Small intestine (tissue), 7 donors: Measurements from ENCODE around the gene TMEM92. TPM values are rescaled to one million over a fixed set of nuclear protein-coding genes. Genes with fewer than 3 reads are reported as not detected.

Experiments used
- DNase-seq, 2 donors: peaks; one replicate each; pipeline versions ENCODE4 v3.0.0 to v3.0.0-alpha.2; 2013
- FAIRE-seq: peaks from 2 replicates; lab custom pipeline; 2012; peaks lifted over from hg19 to GRCh38; lab: Jason Lieb, UNC
- H3K27ac ChIP-seq, 3 donors: one replicate each; pipeline ENCODE4 v1.5.1; 2013; ENCODE audit warnings: low read length in 2 of 3, mild to moderate bottlenecking in 2 of 3, control low read depth in 1 of 3, inconsistent platforms in 1 of 3, low read depth in 1 of 3, moderate library complexity in 1 of 3
- H3K27me3 ChIP-seq, 3 donors: one replicate each; pipeline ENCODE4 v1.6.1; 2013; ENCODE audit warnings: low read length in 3 of 3, inconsistent platforms in 1 of 3; ENCODE audit not compliant: control insufficient read depth in 3 of 3, insufficient read depth in 3 of 3
- H3K36me3 ChIP-seq, 3 donors: one replicate each; pipeline ENCODE4 v1.6.1; 2013; ENCODE audit warnings: low read length in 3 of 3, inconsistent platforms in 1 of 3, low read depth in 1 of 3, mild to moderate bottlenecking in 1 of 3, moderate library complexity in 1 of 3; ENCODE audit not compliant: control insufficient read depth in 3 of 3, insufficient read depth in 2 of 3
- H3K4me1 ChIP-seq, 3 donors: one replicate each; pipeline ENCODE4 v1.6.1; 2013; ENCODE audit warnings: low read length in 2 of 3, inconsistent platforms in 1 of 3, low read depth in 1 of 3, mild to moderate bottlenecking in 1 of 3, moderate library complexity in 1 of 3; ENCODE audit not compliant: control insufficient read depth in 3 of 3, insufficient read depth in 2 of 3
- H3K4me3 ChIP-seq, 3 donors: one replicate each; pipeline ENCODE4 v1.5.1; 2013; ENCODE audit warnings: low read length in 3 of 3, control low read depth in 1 of 3, inconsistent platforms in 1 of 3, low read depth in 1 of 3, mild to moderate bottlenecking in 1 of 3, moderate library complexity in 1 of 3
- H3K9me3 ChIP-seq, 2 donors: one replicate each; pipeline ENCODE4 v1.6.1; 2013; ENCODE audit warnings: low read depth in 1 of 2, low read length in 1 of 2; ENCODE audit not compliant: control insufficient read depth in 2 of 2, insufficient read depth in 1 of 2
- WGBS, 3 donors: extraction: QIAGEN DNeasy Blood & Tissue Kit; methylation state at CpG; one replicate each; pipeline ENCODE4 v1.1.7; 2013; 5-methylcytosine and 5-hydroxymethylcytosine counted together
- polyA plus RNA-seq, 4 donors: library from polyadenylated mRNA; stranded (reverse) in 3 of 4; unstranded in 1 of 4; fragments of 200-250 nt in 3 of 4; fragments of 120-200 nt in 1 of 4; gene quantifications; one replicate each; pipeline versions ENCODE4 v1.2.1 to v1.2.3, GENCODE V29; 2013
- donor health status: healthy with polysubstance abuse.
- donor health status: control.
- donor health status: control.
- donor health status: Bipolar disorder and iron deficiency.
- donor health status: healthy.

TMEM92 gene
- polyA plus RNA-seq, 4 donors, result 29.1 to 91.1 (median 46.3) TPM

DNA sequence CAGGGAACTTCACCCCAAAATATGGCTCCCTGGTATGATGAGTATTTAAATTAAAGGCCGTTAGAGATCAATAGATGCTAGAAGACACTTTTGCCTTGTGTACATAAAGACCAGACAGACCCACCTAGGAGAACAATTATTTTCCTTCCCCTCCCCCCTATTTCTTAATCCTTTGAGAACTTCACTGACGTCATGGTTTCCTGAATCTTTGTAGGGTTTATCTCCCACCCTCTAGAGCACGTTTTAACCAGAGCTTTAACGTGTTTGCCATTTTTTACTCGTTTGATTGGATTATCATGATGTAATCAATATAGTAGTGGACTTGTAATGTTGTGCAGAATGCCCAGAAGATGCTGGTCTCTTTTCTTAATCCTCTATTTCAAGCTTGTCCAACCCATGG lies 48.8 kb downstream of the TMEM92 start:
- Histone ChIP-seq H3K36me3 (no peaks in the 10 kb centered on the region), H3K4me3 (no peak overlapping the region), H3K27me3 (no peaks in the 10 kb centered on the region), H3K4me1 (no peaks in the 10 kb centered on the region), H3K9me3 (no peaks in the 10 kb centered on the region), H3K27ac (no peak overlapping the region)
- FAIRE-seq, result no peak
- WGBS, 3 donors, result 77 to 78% (median 77%) methylated on average over 5 of the region's 5 CpGs
- DNase-seq, result no peak

DNA sequence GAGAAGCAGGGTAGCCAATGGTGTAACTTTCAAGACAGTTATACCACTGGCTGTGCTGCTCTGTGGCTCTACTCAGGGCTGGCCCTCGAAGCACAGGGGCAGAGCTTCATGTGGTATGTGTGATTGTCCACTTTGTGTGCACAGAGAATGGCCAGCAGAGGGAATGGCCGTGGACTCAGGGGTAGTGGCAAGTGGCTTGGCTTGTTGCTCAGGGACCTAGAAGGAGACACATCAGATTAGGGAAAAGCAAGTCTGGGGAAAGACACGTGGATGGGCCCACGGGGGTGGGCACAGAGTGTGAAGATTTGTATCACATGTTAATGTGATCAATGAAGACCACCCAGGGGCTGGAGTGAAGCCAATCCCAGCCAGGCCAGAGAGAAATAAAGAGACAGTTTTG lies 51.6 kb downstream of the TMEM92 start:
- WGBS, 3 donors, result 49 to 57% (median 56%) methylated on average over 4 of the region's 4 CpGs

DNA sequence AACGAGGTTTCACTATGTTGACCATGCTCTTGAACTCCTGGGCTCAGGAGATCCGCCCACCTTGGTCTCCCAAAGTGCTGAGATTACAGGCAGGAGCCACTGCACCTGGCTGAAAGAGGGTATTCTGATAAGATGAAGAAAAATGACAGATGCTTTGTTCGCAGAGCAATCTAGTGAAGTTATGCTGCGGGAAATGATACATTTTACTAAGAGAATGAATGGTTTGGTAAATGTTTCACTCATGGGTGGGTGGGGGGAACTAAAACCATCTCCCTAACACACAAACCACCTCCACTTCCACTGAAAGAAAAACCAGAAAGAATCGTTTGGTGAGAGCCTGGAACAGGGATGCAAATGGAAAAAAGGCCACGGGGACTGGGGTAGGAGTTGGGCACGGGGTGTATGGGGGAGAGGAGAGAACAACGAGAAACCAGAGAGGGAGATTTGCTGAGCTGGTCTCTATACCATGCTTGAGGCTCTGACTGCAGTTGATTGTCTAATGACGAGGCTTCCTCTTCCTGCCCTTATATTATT lies 52.6 kb downstream of the TMEM92 start:
- Histone ChIP-seq H3K4me1 (no peaks in the 10 kb centered on the region), H3K4me3 (no peak overlapping the region), H3K36me3 (no peaks in the 10 kb centered on the region), H3K27me3 (peaks cover 0 to 5% (median 2%) of the 10 kb centered on the region in 3 donors), H3K27ac (no peak overlapping the region), H3K9me3 (no peaks in the 10 kb centered on the region)
- no peak for DNase-seq
- FAIRE-seq, result no peak
- WGBS, 3 donors, result 54 to 64% (median 60%) methylated on average over 9 of the region's 9 CpGs

More for the DNA sequence above, 51.6 kb downstream of the TMEM92 start:
- peaks cover 0 to 5% (median 2%) of the 10 kb centered on the region in 3 donors for H3K27me3 ChIP-seq
- no peak overlapping the region for H3K27ac ChIP-seq
- no peaks in the 10 kb centered on the region for H3K4me1 ChIP-seq
- no peak for DNase-seq
- H3K9me3 ChIP-seq, result no peaks in the 10 kb centered on the region
- no peak overlapping the region for H3K4me3 ChIP-seq
- H3K36me3 ChIP-seq, result no peaks in the 10 kb centered on the region
- FAIRE-seq, result no peak

DNA sequence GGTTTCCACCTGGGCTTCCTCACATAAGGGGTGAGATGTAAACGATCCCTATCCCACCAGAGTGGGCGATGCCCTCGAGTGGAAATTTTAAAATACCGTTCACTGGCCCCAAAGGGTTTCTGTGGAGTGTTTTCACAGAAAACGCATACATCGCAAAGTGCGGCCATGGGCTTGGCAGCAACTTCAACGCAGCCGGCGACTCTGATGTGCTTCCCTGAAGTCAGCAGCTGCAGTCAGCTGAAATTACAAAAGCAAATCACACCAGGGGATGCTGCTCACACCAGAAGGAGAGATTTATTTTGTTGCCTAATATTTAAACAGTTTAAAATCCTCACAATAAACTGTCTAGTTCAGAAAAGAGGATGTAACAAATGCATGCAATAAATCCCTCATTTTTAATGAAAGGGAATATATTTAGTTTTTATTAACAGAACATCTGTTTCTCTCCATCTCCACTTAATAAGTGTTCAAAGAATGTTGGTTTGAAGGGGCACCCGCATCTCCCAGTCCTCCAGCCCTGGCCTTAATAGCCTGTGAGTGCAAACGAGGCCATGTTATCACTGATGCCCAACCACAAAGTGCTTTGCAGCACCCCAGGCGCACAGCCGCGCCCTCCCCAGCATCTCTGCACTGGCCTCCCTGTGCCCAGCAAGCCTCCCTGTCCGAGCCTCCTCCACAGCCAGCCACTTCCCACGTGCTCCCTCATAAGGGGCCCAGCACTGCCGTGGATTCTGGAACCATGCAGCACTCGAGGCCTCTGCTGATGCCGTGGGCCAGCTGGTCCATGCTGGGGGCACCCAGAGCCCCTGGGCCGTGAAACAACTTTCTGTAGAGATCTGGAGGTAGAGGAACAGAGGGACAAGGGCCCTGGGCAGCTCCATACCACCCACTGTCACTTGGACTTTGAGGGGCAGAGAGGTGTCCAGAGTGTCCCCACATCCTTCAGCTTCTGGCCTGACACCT lies 54.4 kb downstream of the TMEM92 start:
- Histone ChIP-seq H3K27me3 (peaks cover 0 to 8% (median 2%) of the 10 kb centered on the region in 3 donors), H3K4me1 (no peaks in the 10 kb centered on the region), H3K4me3 (no peak overlapping the region), H3K9me3 (no peaks in the 10 kb centered on the region), H3K27ac (peak overlapping the region in 1 of 3 donors; percentile 22), H3K36me3 (no peaks in the 10 kb centered on the region)
- WGBS, 3 donors, result 65 to 78% (median 76%) methylated on average over 21 of the region's 21 CpGs
- FAIRE-seq (no peak), DNase-seq (no peak)

DNA sequence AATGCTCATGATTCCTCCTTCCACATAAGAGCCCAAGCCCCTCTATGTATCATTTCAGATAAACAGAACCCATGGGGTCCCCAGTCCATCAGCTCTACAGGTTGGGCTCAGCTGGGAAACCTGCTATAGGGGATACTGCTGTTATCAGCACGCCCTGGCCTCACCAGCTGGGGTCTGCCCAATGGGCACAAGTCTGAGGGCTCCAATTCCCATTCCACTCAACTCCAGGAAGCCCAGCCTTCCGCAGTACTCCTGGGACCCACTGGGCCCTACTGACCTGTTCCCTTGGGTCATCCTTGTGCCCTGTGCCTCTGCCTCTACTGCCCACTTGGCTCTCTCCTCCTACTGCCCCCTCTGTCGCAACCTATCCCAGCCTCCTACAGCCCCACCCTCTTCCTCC lies 55.5 kb downstream of the TMEM92 start:
- DNase-seq, result no peak
- no peaks in the 10 kb centered on the region for H3K9me3 ChIP-seq
- H3K27me3 ChIP-seq, result peaks cover 0 to 8% (median 2%) of the 10 kb centered on the region in 3 donors
- H3K36me3 ChIP-seq, result no peaks in the 10 kb centered on the region
- no peak for FAIRE-seq
- no peak overlapping the region for H3K4me3 ChIP-seq
- no peaks in the 10 kb centered on the region for H3K4me1 ChIP-seq
- 84 to 87% (median 86%) methylated on average over 3 of the region's 3 CpGs for WGBS, 3 donors
- no peak overlapping the region for H3K27ac ChIP-seq

DNA sequence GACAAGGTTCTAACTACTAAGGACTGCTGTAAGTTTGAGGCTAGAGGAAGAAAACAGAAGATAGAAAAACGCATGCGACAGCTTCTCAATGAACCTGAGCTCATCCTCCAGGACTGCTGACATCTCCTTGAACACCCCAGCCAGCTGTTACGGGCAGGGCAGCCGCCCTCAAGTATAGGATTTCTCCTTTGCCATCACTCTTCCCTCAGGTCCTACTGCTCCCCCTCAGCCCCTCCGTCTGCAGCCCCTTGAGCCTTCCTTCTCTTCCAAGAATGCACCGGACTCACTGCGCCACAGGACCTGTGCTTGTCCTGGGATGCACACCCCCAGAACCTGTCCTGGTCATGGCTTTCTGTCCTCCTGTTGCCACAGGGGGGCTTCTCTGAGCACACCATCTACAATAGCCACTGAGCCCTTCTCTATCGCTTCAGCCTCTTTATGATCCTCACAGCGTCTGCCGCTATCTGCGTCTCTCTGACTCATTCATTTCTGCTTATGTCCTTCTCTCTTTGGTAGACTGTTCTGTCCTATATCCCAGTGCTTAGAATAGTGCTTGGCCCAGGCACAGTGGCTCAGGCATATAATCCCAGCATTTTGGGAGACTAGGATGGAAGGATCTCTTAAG lies 56.0 kb downstream of the TMEM92 start:
- no peaks in the 10 kb centered on the region for H3K9me3 ChIP-seq
- no peaks in the 10 kb centered on the region for H3K4me1 ChIP-seq
- no peak for FAIRE-seq
- no peak overlapping the region for H3K27ac ChIP-seq
- 79 to 86% (median 83%) methylated on average over 11 of the region's 11 CpGs for WGBS, 3 donors
- DNase-seq, result no peak
- peaks cover 0 to 8% (median 2%) of the 10 kb centered on the region in 3 donors for H3K27me3 ChIP-seq
- no peak overlapping the region for H3K4me3 ChIP-seq
- no peaks in the 10 kb centered on the region for H3K36me3 ChIP-seq

Other genes with a start within 250 kb of the TMEM92 start
- 10 to 100 TPM; 53.5 to 96.4 (median 72.0) TPM for gene ITGA3, start 218.4 kb upstream of the TMEM92 start, polyA plus RNA-seq
- gene PDK2, start 179.1 kb upstream of the TMEM92 start, polyA plus RNA-seq, result 100 to 1,000 TPM in 1 of 4 donors, 10 to 100 TPM in 3; 27.2 to 125 (median 36.8) TPM
- 1 to 10 TPM in 2 of 4 donors, under 1 TPM in 2; 0.54 to 2.9 (median 1.4) TPM for gene SAMD14, start 144.3 kb upstream of the TMEM92 start, polyA plus RNA-seq
- gene PPP1R9B, start 123.8 kb upstream of the TMEM92 start, polyA plus RNA-seq, result 10 to 100 TPM; 14.1 to 31.8 (median 21.6) TPM
- 1 to 10 TPM in 2 of 4 donors, under 1 TPM in 1, not detected in 1; 0.96 to 6.2 (median 5.0) TPM for gene SGCA, start 108.5 kb upstream of the TMEM92 start, polyA plus RNA-seq
- gene COL1A1, start 72.8 kb upstream of the TMEM92 start, polyA plus RNA-seq, result 100 to 1,000 TPM in 1 of 4 donors, 10 to 100 TPM in 1, 1 to 10 TPM in 2; 2.2 to 320 (median 27.2) TPM
- 10 to 100 TPM in 1 of 4 donors, 1 to 10 TPM in 3; 3.8 to 18.2 (median 6.7) TPM for gene XYLT2, start 71.7 kb downstream of the TMEM92 start, polyA plus RNA-seq
- 100 to 1,000 TPM in 3 of 4 donors, 10 to 100 TPM in 1; 70.9 to 247 (median 163) TPM for gene MRPL27, start 98.7 kb downstream of the TMEM92 start, polyA plus RNA-seq
- gene EME1, start 98.8 kb downstream of the TMEM92 start, polyA plus RNA-seq, result 1 to 10 TPM in 2 of 4 donors, not detected in 2; 2.5 to 4.3 TPM
- 100 to 1,000 TPM in 1 of 4 donors, 10 to 100 TPM in 3; 51.0 to 108 (median 64.0) TPM for gene LRRC59, start 123.1 kb downstream of the TMEM92 start, polyA plus RNA-seq
- gene ACSF2, start 151.8 kb downstream of the TMEM92 start, polyA plus RNA-seq, result 100 to 1,000 TPM in 3 of 4 donors, 10 to 100 TPM in 1; 13.5 to 259 (median 117) TPM
- 10 to 100 TPM in 1 of 4 donors, 1 to 10 TPM in 2, under 1 TPM in 1; 0.87 to 13.4 (median 5.8) TPM for gene CHAD, start 194.4 kb downstream of the TMEM92 start, polyA plus RNA-seq
- 10 to 100 TPM; 18.1 to 36.4 (median 19.5) TPM for gene RSAD1, start 204.4 kb downstream of the TMEM92 start, polyA plus RNA-seq
- gene MYCBPAP, start 234.0 kb downstream of the TMEM92 start, polyA plus RNA-seq, result 1 to 10 TPM in 1 of 4 donors, under 1 TPM in 2, not detected in 1; 0.13 to 1.6 (median 0.45) TPM